ENCODE measurements around the gene CEP85L.
"Not testable (repeated sequence)": the region's sequence is repeated elsewhere in the genome, so short reads cannot be mapped to it uniquely, and the experiment has no call there.

CEP85L gene

DNA sequence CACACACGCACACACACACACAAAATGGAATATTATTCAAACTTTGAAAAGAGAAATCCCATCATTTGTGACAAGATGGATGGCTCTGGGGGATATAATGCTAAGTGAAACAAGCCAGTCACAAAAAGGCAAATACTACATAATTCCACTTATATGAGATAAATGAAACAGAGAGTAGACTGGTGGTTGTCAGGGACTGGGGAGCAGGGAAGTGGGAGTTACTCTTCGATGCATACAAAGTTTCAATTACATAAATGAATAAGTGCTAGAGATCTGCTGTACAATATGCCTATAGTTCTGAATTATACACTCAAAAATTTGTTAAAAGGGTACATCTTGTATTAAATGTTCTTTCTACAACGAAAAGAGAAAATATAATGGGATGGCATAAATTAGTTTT is 161.4 kb downstream of the CEP85L start:
- no peak for DNase-seq

DNA sequence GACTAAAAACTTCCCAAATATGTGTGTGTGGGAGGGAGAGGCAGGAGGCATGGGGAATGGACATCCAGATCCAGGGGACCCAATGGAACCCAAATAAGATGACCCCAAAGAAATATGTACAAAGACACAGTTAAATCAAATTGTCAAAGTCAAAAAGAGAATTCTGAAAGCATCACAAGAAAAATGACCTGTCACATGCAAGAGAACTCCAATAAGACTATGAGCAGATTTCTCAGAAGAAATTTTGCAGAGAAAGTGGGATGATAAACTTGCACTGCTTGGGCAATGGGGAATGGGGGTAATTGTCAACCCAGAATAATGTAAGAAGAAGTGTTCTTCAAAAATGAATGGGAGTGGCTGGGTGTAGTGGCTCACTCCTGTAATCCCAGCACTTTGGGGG is 162.8 kb downstream of the CEP85L start:
- DNase-seq: no peak

DNA sequence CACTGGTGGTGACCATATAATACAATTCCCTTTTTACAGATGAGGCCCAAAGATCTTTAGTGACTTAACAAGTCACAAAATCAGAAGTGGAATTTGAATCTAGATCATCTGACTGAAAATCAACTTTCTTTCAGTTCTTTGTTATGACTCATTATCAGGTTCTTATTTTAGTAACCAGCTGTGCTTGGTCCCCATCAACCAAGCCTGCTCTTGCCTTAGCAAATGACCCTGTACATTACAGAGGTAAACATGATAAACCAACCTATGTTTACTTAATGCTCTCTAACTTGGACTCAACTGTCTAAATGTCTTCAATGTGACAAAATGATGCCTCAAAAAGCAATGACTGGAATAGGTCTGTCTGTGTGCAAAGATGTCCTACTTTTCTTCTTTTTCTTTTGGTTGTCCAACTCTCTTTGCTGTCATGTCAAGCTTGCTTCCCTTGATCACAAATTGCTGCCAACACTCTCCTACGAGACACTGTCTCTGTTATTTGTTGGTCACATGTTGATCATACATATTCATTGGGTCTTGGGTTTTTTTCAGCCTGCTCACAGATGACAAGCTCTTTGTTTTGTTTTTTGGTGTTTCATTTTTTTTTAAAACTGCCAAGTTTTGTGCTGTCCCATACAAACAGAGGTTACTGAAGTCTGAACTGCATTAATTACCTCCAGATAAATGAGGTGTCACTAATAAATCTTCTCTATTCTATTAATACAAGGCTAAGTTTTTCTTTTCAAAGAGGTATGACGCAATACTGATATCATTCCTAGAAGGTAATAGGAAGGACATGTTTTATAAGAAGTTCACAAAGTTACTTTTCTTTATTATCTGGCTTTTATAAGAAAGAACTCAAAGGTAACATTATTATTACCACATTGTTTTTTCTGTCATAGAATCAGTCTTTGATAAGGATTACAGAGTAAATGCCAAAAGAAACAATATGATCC is 165.5 kb downstream of the CEP85L start:
- no peak for DNase-seq

DNA sequence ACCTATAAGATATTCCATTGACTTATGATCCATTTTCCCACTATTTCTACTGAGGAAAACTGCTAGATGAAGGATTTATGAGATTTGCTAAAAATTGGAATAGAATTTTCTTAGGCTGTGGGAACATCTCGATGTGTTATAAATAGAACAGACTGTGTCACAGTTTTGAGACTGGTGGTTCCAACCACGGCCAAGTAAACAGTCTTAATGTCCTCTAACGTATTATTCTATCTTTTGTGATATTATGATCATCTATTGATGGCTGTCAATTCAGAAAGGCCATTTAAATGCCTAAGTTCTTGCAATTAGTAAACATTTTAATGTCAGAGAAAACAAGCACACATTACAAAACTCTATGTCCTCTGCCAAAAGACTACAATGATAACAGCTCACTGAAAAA is 174.8 kb downstream of the CEP85L start:
- DNase-seq: no peak

DNA sequence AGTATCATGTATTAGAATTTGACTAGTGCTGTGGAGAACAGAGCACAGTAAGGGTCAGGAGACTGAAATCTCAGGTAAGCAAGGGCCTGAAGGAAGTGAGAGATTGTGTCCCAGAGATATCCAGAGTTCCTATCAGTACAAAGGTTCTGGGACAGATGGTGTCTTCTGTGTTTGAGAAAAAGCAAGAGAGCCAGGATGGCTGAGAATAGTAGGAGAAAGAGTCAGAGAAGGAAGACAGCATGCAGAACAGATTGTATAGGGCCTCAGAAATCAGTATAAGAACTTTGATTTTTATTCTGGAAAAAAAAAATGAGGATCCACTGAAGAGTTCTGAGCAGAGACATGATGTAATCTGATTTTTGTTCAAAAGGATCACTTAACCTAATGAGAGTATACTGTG is 178.1 kb downstream of the CEP85L start:
- no peak for DNase-seq

DNA sequence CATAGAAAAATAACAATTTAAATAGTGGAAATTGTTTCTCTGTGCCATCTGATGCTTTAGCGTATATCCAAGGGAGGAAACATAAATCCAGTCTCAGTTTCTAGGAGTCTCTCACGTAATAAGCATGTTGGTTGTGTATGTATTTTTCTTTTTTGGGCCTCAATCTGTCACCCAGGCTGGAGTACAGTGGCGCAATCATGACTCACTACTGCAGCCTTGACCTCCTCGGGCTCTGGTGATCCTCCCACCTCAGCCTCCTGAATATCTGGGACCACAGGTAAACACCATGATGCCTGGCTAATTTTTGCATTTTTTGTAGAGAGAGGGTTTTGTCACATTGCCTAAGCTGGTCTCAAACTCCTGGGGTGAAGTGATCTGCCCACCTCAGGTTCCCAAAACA is 181.9 kb downstream of the CEP85L start:
- DNase-seq: no peak

DNA sequence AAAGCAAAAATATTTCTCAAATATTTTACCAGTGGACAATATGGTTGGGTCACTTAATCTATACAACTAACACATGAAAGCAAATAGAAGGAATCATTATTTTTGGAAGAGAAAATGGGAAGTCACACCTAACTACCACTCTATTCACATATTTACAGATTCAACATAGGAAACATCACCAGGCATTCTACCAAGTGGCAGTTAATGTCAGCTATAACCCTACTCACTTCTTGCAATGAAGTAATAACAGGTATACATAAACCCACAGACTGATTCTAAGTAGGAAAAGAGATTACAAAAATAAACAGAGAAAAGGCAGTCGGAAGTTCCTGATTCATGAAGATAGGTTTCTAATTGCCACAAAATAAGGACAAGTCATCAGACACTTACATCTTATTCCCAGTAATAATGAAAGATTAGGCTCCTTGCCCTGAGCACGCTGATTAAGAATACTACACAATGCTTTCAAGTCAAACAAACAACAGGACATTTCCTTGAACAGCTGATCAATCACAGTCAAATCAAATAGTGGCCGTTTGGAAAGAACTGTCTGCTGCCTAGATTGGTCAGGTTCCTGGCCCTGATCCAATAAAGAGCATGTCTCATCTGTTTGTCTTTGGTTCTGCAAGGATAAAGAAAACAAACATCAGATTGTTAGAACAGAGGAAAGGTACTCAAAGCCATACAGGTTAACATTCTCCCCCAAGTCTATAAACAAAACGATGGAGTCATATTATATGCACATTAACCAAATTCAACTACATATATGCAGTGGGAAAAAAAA is 182.5 kb downstream of the CEP85L start:
- no peak for DNase-seq

DNA sequence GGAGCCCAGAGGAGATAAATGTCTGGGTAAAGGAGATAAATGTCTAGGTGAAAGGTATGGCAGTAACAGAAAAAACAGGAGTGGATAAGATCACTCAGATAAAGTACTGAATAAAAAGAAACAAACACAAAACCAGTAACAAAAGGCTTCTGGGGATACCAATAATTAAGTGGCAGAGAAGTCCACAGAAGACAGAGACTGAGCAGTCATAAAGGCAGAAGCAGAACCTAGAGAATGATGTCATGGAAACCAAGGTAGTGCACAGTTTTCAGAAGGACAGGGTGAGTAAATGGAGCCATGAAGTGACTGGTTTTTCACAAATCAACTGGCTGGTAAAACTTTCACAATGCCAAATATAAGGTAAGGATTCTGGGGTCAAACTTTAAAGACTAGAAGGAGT is 184.2 kb downstream of the CEP85L start:
- DNase-seq: no peak

DNA sequence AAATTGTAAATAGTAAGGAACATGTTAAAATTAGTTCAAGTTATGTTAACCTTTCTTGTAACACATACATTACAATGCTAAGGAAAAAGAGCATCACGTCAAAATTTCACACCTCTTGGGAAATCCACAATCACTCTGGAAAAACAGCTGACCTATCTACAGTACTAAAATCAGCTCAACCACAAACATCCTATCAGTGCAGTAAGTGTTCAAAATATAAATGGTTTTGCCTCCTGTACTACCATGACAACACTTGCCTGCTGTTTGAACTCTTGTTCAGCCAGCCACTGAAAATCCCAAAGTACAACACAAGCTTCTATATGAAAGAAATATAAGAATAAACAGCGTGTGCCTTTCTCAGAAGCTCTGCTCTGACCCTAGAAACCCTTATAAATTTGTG is 186.8 kb downstream of the CEP85L start:
- DNase-seq: no peak

- DNase-seq: no peak
Observed at GRCh38 chr6:118460958-118461470, 190.4 kb downstream of the CEP85L start.

DNA sequence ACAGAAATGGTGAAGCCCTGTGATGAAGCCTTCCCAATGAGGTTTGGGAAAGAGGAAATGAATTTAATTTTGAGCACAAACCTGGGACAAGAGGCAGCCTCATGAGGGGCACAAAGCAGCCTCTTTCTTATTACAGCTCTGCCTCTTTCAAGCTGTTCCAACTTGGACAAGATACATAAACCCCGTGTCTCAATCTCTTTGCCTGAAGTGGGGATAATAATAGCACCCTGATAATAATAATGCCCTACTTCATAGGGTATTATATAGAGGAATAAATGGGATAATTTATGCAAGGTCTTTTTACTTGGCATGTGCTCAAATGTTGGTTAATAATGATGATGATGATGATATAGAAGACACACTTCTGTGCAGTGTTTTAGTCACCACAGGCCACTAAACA is 194.4 kb downstream of the CEP85L start:
- DNase-seq: no peak

DNA sequence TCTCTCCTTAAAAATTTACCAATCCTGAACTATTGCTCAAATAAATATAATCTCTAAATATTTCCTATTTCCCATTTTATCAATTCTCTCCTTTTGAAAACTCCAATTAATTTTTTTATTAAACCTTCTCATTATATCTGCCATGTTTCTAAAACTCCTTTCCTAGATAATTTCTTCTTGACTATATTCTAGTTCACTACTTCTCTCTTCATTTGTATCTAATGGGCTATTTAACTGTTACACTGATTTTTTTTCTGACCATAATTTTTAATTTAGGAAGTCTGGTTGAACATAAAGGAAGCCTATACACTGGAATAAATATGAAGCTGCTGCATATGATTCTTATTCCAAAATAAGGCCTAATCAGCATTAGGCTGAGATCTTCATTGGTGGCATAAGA is 199.6 kb downstream of the CEP85L start:
- no peak for DNase-seq

- DNase-seq: no peak
Observed at GRCh38 chr6:118444796-118445195, 206.6 kb downstream of the CEP85L start.

GRCh38 chr6:118436482-118436881 is 214.9 kb downstream of the CEP85L start:
- DNase-seq: no peak

GRCh38 chr6:118434147-118434546 is 217.2 kb downstream of the CEP85L start:
- not testable (repeated sequence) for DNase-seq

DNA sequence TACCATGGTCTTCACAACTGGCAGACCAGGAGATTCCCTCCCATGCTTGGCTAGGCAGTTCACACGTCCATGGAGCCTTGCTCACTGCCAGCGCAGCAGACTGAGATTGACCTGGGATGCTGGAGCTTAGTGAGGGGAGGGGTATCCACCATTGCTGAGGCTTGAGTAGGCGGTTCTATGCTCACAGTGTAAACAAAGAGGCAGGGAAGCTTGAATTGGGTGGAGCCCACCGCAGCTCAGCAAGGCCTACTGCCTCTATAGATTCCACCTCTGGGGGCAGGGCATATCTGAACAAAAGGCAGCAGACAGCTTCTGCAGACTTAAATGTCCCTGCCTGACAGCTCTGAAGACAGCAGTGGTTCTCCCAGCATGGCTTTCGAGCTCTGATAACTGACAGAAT is 230.1 kb downstream of the CEP85L start:
- DNase-seq: not testable (repeated sequence)

- DNase-seq: no peak
Observed at GRCh38 chr6:118419448-118420394, 231.7 kb downstream of the CEP85L start.
